PC-3 (cell line): ENCODE data around the gene CCL20. TPM values are rescaled to one million over a fixed set of nuclear protein-coding genes. Genes with fewer than 3 reads are reported as not detected.

ENCODE experiments used
- ATAC-seq: fragments of 200-7000 bp; cut with Tn5 transposase; 2 replicates; pipeline ENCODE4 v1.9.1; 2020; ENCODE audit warnings: mild to moderate bottlenecking, moderate library complexity
- BruUV-seq: library from RNA; stranded (reverse); fragments of 400-500 nt; replicated peaks from 2 replicates; lab custom pipeline; 2021; lab: Mats Ljungman, UMichigan
- CTCF ChIA-PET: fragments of 300-600 bp; sonication (Branson Sonifier 250); formaldehyde crosslinking; loops from one replicate; lab custom pipeline; 2022; ENCODE audit warnings: antibody characterized with exemption; lab: Charles Lee
- POLR2A ChIA-PET: fragments of 300-600 bp; sonication (Branson Sonifier 250); formaldehyde crosslinking; loops from one replicate; lab custom pipeline; 2022; ENCODE audit warnings: antibody characterized with exemption; ENCODE audit not compliant: unreplicated experiment; lab: Charles Lee
- DNase-seq: peaks from one replicate; pipeline ENCODE4 v3.0.0-alpha.2; 2015
- H2AFZ ChIP-seq: fragments of 300-600 bp; sonication (generic); 2 replicates; pipeline ENCODE4 v1.6.0; 2016; ENCODE audit warnings: antibody characterized with exemption, low read length
- H3F3A ChIP-seq: fragments of 300-600 bp; sonication (generic); one replicate; pipeline ENCODE4 v1.6.0; 2017; ENCODE audit warnings: antibody characterized with exemption, low read length, control low read depth, mild to moderate bottlenecking; ENCODE audit not compliant: unreplicated experiment
- H3K27ac ChIP-seq: fragments of 300-600 bp; sonication (generic); 2 replicates; pipeline ENCODE4 v1.5.1; 2016; ENCODE audit warnings: mild to moderate bottlenecking, low read length
- H3K27me3 ChIP-seq: fragments of 300-600 bp; sonication (generic); 2 replicates; pipeline ENCODE4 v1.6.1; 2016; ENCODE audit warnings: low read length, mixed read lengths
- H3K36me3 ChIP-seq: fragments of 300-600 bp; sonication (generic); 2 replicates; pipeline ENCODE4 v1.6.1; 2016; ENCODE audit warnings: low read depth, mixed run types, low read length, mixed read lengths
- H3K4me1 ChIP-seq: fragments of 300-600 bp; sonication (generic); 2 replicates; pipeline ENCODE4 v1.5.1; 2016; ENCODE audit warnings: low read length; ENCODE audit not compliant: insufficient read depth
- H3K4me2 ChIP-seq: fragments of 300-600 bp; sonication (generic); 2 replicates; pipeline ENCODE4 v1.6.0; 2016; ENCODE audit warnings: low read length
- H3K4me3 ChIP-seq: fragments of 300-600 bp; sonication (generic); 2 replicates; pipeline ENCODE4 v1.5.1; 2016; ENCODE audit warnings: mild to moderate bottlenecking, low read length, mixed read lengths
- H3K79me2 ChIP-seq: fragments of 300-600 bp; sonication (generic); 2 replicates; pipeline ENCODE4 v1.6.1; 2017; ENCODE audit warnings: low read length, mixed read lengths
- H3K9ac ChIP-seq: fragments of 300-600 bp; sonication (generic); 2 replicates; pipeline ENCODE4 v1.6.0; 2016; ENCODE audit warnings: mild to moderate bottlenecking, low read length
- H3K9me2 ChIP-seq: fragments of 300-600 bp; sonication (generic); replicated peaks from 2 replicates; pipeline ENCODE4 v1.6.1; 2016; ENCODE audit warnings: mixed run types, low read length, mixed read lengths
- H3K9me3 ChIP-seq: fragments of 300-600 bp; sonication (generic); 2 replicates; pipeline ENCODE4 v1.6.1; 2016; ENCODE audit warnings: low read length, mixed read lengths
- H4K20me1 ChIP-seq: fragments of 300-600 bp; sonication (generic); 2 replicates; pipeline ENCODE4 v1.6.1; 2016; ENCODE audit warnings: low read length, mixed read lengths
- CTCF ChIP-seq: fragments of 300-600 bp; sonication (generic); conservative IDR thresholded peaks from 2 replicates; pipeline ENCODE4 v1.5.1; 2017; ENCODE audit warnings: antibody characterized with exemption, low read depth, mild to moderate bottlenecking, low read length
- EZH2 ChIP-seq: fragments of 300-600 bp; sonication (generic); IDR thresholded peaks from one replicate; pipeline ENCODE4 v1.6.1; 2017; ENCODE audit warnings: antibody characterized with exemption, mild to moderate bottlenecking, low read length; ENCODE audit not compliant: unreplicated experiment
- EZH2phosphoT487 ChIP-seq: fragments of 300-600 bp; sonication (generic); IDR thresholded peaks from 2 replicates; pipeline ENCODE4 v1.6.1; 2018; ENCODE audit warnings: mild to moderate bottlenecking, antibody characterized with exemption, low read length, borderline replicate concordance
- intact Hi-C: fragments of 100-400 bp; cut with micrococcal nuclease; formaldehyde crosslinking; loops from 2 replicates; pipeline ENCODE4 v1.9.0; 2023
- total RNA-seq: library from RNA; depleted of rRNA; stranded (reverse); fragments of >200 nt; gene quantifications from 2 replicates; pipeline ENCODE4 v1.2.3, GENCODE V29; 2014

The CCL20 gene
- total RNA-seq, 1 experiment from 2014 or later = 1.8 TPM

GRCh38 chr2:227856697-227857096 is 43.1 kb downstream of the CCL20 start:
- Histone ChIP-seq H2AFZ (no peak overlapping the region), H3F3A (no peaks in the 10 kb centered on the region), H3K36me3 (no peaks in the 10 kb centered on the region), H3K9me2 (no peaks in the 10 kb centered on the region), H3K4me1 (peaks cover 17% of the 10 kb centered on the region), H3K27ac (no peak overlapping the region), H3K79me2 (no peaks in the 10 kb centered on the region), H3K4me2 (no peak overlapping the region), H3K27me3 (no peaks in the 10 kb centered on the region), H3K9me3 (no peaks in the 10 kb centered on the region), H4K20me1 (no peaks in the 10 kb centered on the region), H3K9ac (no peak overlapping the region), H3K4me3 (no peak overlapping the region)
- ATAC-seq (no peak), DNase-seq (no peak)
- ChIA-PET CTCF (no interaction called here), POLR2A (no interaction called here)
- intact Hi-C loops = no loop called here
- BruUV-seq = no TSS peak
- TF ChIP-seq EZH2phosphoT487 = no peak
- TF ChIP-seq EZH2 = no peak
- no peak for TF ChIP-seq CTCF

- H3K4me2 ChIP-seq = no peak overlapping the region
- no peaks in the 10 kb centered on the region for H3K9me3 ChIP-seq
- BruUV-seq = no TSS peak
- no peaks in the 10 kb centered on the region for H3K36me3 ChIP-seq
- H3K79me2 ChIP-seq = no peaks in the 10 kb centered on the region
- intact Hi-C loops = loop anchor here (5.0 kb wide), 1 partner anchor 203 kb away; no protein-coding TSS in a partner anchor
- no peak for TF ChIP-seq EZH2
- no peak for TF ChIP-seq EZH2phosphoT487
- no peak for TF ChIP-seq CTCF
- peak overlapping the region; percentile 43; the same call in 1 of the 2 replicates for H2AFZ ChIP-seq
- H3F3A ChIP-seq = peaks cover 7% of the 10 kb centered on the region
- H3K4me3 ChIP-seq = no peak overlapping the region
- POLR2A ChIA-PET = no interaction called here
- no peaks in the 10 kb centered on the region for H4K20me1 ChIP-seq
- no peaks in the 10 kb centered on the region for H3K27me3 ChIP-seq
- ATAC-seq (no peak), DNase-seq (no peak)
- CTCF ChIA-PET = no interaction called here
- H3K9me2 ChIP-seq = no peaks in the 10 kb centered on the region
- peaks cover 22% of the 10 kb centered on the region for H3K4me1 ChIP-seq
- H3K27ac ChIP-seq = no peak overlapping the region
- H3K9ac ChIP-seq = no peak overlapping the region
Observed at GRCh38 chr2:227860221-227860641, 46.6 kb downstream of the CCL20 start.

- no peak overlapping the region for H3K27ac ChIP-seq
- no peaks in the 10 kb centered on the region for H3K79me2 ChIP-seq
- no peaks in the 10 kb centered on the region for H3K27me3 ChIP-seq
- no TSS peak for BruUV-seq
- intact Hi-C loops = loop anchor here (5.0 kb wide), 1 partner anchor 204 kb away; no protein-coding TSS in a partner anchor
- ATAC-seq (no peak), DNase-seq (no peak)
- H3K36me3 ChIP-seq = no peaks in the 10 kb centered on the region
- no peak overlapping the region for H3K4me3 ChIP-seq
- H3F3A ChIP-seq = peaks cover 7% of the 10 kb centered on the region
- ChIA-PET CTCF (no interaction called here), POLR2A (no interaction called here)
- no peaks in the 10 kb centered on the region for H3K9me3 ChIP-seq
- H2AFZ ChIP-seq = peak overlapping the region; percentile 43; the same call in 1 of the 2 replicates
- no peaks in the 10 kb centered on the region for H4K20me1 ChIP-seq
- peaks cover 22% of the 10 kb centered on the region for H3K4me1 ChIP-seq
- no peaks in the 10 kb centered on the region for H3K9me2 ChIP-seq
- TF ChIP-seq EZH2phosphoT487 (no peak), EZH2 (no peak), CTCF (no peak)
- H3K9ac ChIP-seq = no peak overlapping the region
- H3K4me2 ChIP-seq = no peak overlapping the region
Observed at GRCh38 chr2:227861011-227861410, 47.4 kb downstream of the CCL20 start.
